ENCODE data around the gene MRFAP1.
"Not testable (repeated sequence)": the region's sequence is repeated elsewhere in the genome, so short reads cannot be mapped to it uniquely, and the experiment has no call there.

Gene MRFAP1

GRCh38 chr4:6643141-6643847, 2.8 kb downstream of the MRFAP1 start:
- Histone ChIP-seq H3K4me1 (ENCODE audit: control insufficient read depth, insufficient read depth, low read length) (peaks cover 13% of the 10 kb centered on the region), H3K36me3 (ENCODE audit: insufficient read depth, low read length) (peaks cover 19% of the 10 kb centered on the region), H3K4me3 (ENCODE audit: low read length) (no peak overlapping the region), H3K27me3 (ENCODE audit: control insufficient read depth, insufficient read depth, low read length) (no peaks in the 10 kb centered on the region), H3K9ac (ENCODE audit: low read depth, low read length) (no peak overlapping the region), H3K9me3 (replicated peaks; ENCODE audit: low read length) (no peaks in the 10 kb centered on the region), H3K4me2 (ENCODE audit: low read length) (peak overlapping the region; percentile 90)

- Histone ChIP-seq H3K4me3 (ENCODE audit: low read length) (no peak overlapping the region), H3K36me3 (ENCODE audit: insufficient read depth, low read length) (peaks cover 19% of the 10 kb centered on the region), H3K27me3 (ENCODE audit: control insufficient read depth, insufficient read depth, low read length) (no peaks in the 10 kb centered on the region), H3K4me2 (ENCODE audit: low read length) (no peak overlapping the region), H3K4me1 (ENCODE audit: control insufficient read depth, insufficient read depth, low read length) (peaks cover 13% of the 10 kb centered on the region), H3K9me3 (replicated peaks; ENCODE audit: low read length) (no peaks in the 10 kb centered on the region), H3K9ac (ENCODE audit: low read depth, low read length) (no peak overlapping the region)
These were observed 4.5 kb downstream of the MRFAP1 start for GRCh38 chr4:6644792-6645530.

- Histone ChIP-seq H3K4me2 (ENCODE audit: low read length) (no peak overlapping the region), H3K27me3 (ENCODE audit: control insufficient read depth, insufficient read depth, low read length) (no peaks in the 10 kb centered on the region), H3K4me3 (ENCODE audit: low read length) (no peak overlapping the region), H3K36me3 (ENCODE audit: insufficient read depth, low read length) (peaks cover 15% of the 10 kb centered on the region), H3K4me1 (ENCODE audit: control insufficient read depth, insufficient read depth, low read length) (peaks cover 9% of the 10 kb centered on the region), H3K9ac (ENCODE audit: low read depth, low read length) (no peak overlapping the region), H3K9me3 (replicated peaks; ENCODE audit: low read length) (no peaks in the 10 kb centered on the region)
These were observed 6.7 kb downstream of the MRFAP1 start for GRCh38 chr4:6647169-6647568.

- H3K9me3 ChIP-seq (replicated peaks; ENCODE audit: low read length): no peaks in the 10 kb centered on the region
- no peak overlapping the region for H3K4me3 ChIP-seq (ENCODE audit: low read length)
- H3K36me3 ChIP-seq (ENCODE audit: insufficient read depth, low read length): peaks cover 11% of the 10 kb centered on the region
- no peak overlapping the region for H3K9ac ChIP-seq (ENCODE audit: low read depth, low read length)
- no peaks in the 10 kb centered on the region for H3K27me3 ChIP-seq (ENCODE audit: control insufficient read depth, insufficient read depth, low read length)
- H3K4me2 ChIP-seq (ENCODE audit: low read length): no peak overlapping the region
- peaks cover 4% of the 10 kb centered on the region for H3K4me1 ChIP-seq (ENCODE audit: control insufficient read depth, insufficient read depth, low read length)
These were observed 7.2 kb downstream of the MRFAP1 start for GRCh38 chr4:6647582-6648230.

- Histone ChIP-seq H3K4me2 (ENCODE audit: low read length) (no peak overlapping the region), H3K36me3 (ENCODE audit: insufficient read depth, low read length) (no peaks in the 10 kb centered on the region), H3K4me3 (ENCODE audit: low read length) (no peak overlapping the region), H3K9me3 (replicated peaks; ENCODE audit: low read length) (no peaks in the 10 kb centered on the region), H3K4me1 (ENCODE audit: control insufficient read depth, insufficient read depth, low read length) (no peaks in the 10 kb centered on the region), H3K9ac (ENCODE audit: low read depth, low read length) (no peak overlapping the region), H3K27me3 (ENCODE audit: control insufficient read depth, insufficient read depth, low read length) (no peaks in the 10 kb centered on the region)
These were observed 8.7 kb downstream of the MRFAP1 start for GRCh38 chr4:6649216-6649615.

- H3K36me3 ChIP-seq (ENCODE audit: insufficient read depth, low read length); H3K4me1 ChIP-seq (ENCODE audit: control insufficient read depth, insufficient read depth, low read length): not testable (repeated sequence)
These were observed 13.7 kb downstream of the MRFAP1 start for GRCh38 chr4:6654211-6654610.

GRCh38 chr4:6655291-6655690, 14.8 kb downstream of the MRFAP1 start:
- not testable (repeated sequence) for H3K4me1 ChIP-seq (ENCODE audit: control insufficient read depth, insufficient read depth, low read length); H3K4me3 ChIP-seq (ENCODE audit: low read length); H3K9ac ChIP-seq (ENCODE audit: low read depth, low read length); H3K4me2 ChIP-seq (ENCODE audit: low read length); H3K9me3 ChIP-seq (replicated peaks; ENCODE audit: low read length); H3K36me3 ChIP-seq (ENCODE audit: insufficient read depth, low read length); H3K27me3 ChIP-seq (ENCODE audit: control insufficient read depth, insufficient read depth, low read length)

More at GRCh38 chr4:6654211-6654610, 13.7 kb downstream of the MRFAP1 start:
- H3K4me3 ChIP-seq (ENCODE audit: low read length); H3K9me3 ChIP-seq (replicated peaks; ENCODE audit: low read length); H3K9ac ChIP-seq (ENCODE audit: low read depth, low read length); H3K4me2 ChIP-seq (ENCODE audit: low read length); H3K27me3 ChIP-seq (ENCODE audit: control insufficient read depth, insufficient read depth, low read length): not testable (repeated sequence)

- Histone ChIP-seq H3K4me1 (ENCODE audit: control insufficient read depth, insufficient read depth, low read length) (peaks cover 8% of the 10 kb centered on the region), H3K36me3 (ENCODE audit: insufficient read depth, low read length) (no peaks in the 10 kb centered on the region), H3K4me3 (ENCODE audit: low read length) (no peak overlapping the region), H3K4me2 (ENCODE audit: low read length) (no peak overlapping the region), H3K9ac (ENCODE audit: low read depth, low read length) (no peak overlapping the region), H3K9me3 (replicated peaks; ENCODE audit: low read length) (no peaks in the 10 kb centered on the region), H3K27me3 (ENCODE audit: control insufficient read depth, insufficient read depth, low read length) (no peaks in the 10 kb centered on the region)
These were observed 15.4 kb downstream of the MRFAP1 start for GRCh38 chr4:6655924-6656323.

- Histone ChIP-seq H3K9ac (ENCODE audit: low read depth, low read length) (no peak overlapping the region), H3K4me2 (ENCODE audit: low read length) (no peak overlapping the region), H3K4me1 (ENCODE audit: control insufficient read depth, insufficient read depth, low read length) (peaks cover 8% of the 10 kb centered on the region), H3K4me3 (ENCODE audit: low read length) (no peak overlapping the region), H3K36me3 (ENCODE audit: insufficient read depth, low read length) (no peaks in the 10 kb centered on the region), H3K9me3 (replicated peaks; ENCODE audit: low read length) (no peaks in the 10 kb centered on the region), H3K27me3 (ENCODE audit: control insufficient read depth, insufficient read depth, low read length) (no peaks in the 10 kb centered on the region)
These were observed 17.0 kb downstream of the MRFAP1 start for GRCh38 chr4:6657242-6658208.

- H3K9me3 ChIP-seq (replicated peaks; ENCODE audit: low read length): no peaks in the 10 kb centered on the region
- H3K4me1 ChIP-seq (ENCODE audit: control insufficient read depth, insufficient read depth, low read length): peaks cover 8% of the 10 kb centered on the region
- peak overlapping the region; percentile 62 for H3K4me3 ChIP-seq (ENCODE audit: low read length)
- peaks cover 7% of the 10 kb centered on the region for H3K27me3 ChIP-seq (ENCODE audit: control insufficient read depth, insufficient read depth, low read length)
- H3K4me2 ChIP-seq (ENCODE audit: low read length): peak overlapping the region; percentile 80
- no peak overlapping the region for H3K9ac ChIP-seq (ENCODE audit: low read depth, low read length)
- no peaks in the 10 kb centered on the region for H3K36me3 ChIP-seq (ENCODE audit: insufficient read depth, low read length)
These were observed 17.7 kb downstream of the MRFAP1 start for GRCh38 chr4:6658209-6658595.

GRCh38 chr4:6658597-6659075, 18.2 kb downstream of the MRFAP1 start:
- Histone ChIP-seq H3K4me3 (ENCODE audit: low read length) (peak overlapping the region; percentile 62), H3K4me1 (ENCODE audit: control insufficient read depth, insufficient read depth, low read length) (peaks cover 8% of the 10 kb centered on the region), H3K4me2 (ENCODE audit: low read length) (peak overlapping the region; percentile 80), H3K27me3 (ENCODE audit: control insufficient read depth, insufficient read depth, low read length) (peaks cover 11% of the 10 kb centered on the region), H3K9ac (ENCODE audit: low read depth, low read length) (peak overlapping the region; percentile 56), H3K9me3 (replicated peaks; ENCODE audit: low read length) (no peaks in the 10 kb centered on the region), H3K36me3 (ENCODE audit: insufficient read depth, low read length) (no peaks in the 10 kb centered on the region)

Data from skeletal muscle satellite cell (primary cell).